NCI-H1436 treated with DMSO at 0.1 percent for 48 hours (cell line): ENCODE measurements around the gene TMEM198.
A peak's percentile ranks its signal among the peaks of the same experiment; 100 is the strongest.

Experiments
- DNase-seq: peaks from one replicate; lab custom pipeline; 2025; lab: John Stamatoyannopoulos, UW

TMEM198 gene, protein sequence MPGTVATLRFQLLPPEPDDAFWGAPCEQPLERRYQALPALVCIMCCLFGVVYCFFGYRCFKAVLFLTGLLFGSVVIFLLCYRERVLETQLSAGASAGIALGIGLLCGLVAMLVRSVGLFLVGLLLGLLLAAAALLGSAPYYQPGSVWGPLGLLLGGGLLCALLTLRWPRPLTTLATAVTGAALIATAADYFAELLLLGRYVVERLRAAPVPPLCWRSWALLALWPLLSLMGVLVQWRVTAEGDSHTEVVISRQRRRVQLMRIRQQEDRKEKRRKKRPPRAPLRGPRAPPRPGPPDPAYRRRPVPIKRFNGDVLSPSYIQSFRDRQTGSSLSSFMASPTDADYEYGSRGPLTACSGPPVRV

DNA sequence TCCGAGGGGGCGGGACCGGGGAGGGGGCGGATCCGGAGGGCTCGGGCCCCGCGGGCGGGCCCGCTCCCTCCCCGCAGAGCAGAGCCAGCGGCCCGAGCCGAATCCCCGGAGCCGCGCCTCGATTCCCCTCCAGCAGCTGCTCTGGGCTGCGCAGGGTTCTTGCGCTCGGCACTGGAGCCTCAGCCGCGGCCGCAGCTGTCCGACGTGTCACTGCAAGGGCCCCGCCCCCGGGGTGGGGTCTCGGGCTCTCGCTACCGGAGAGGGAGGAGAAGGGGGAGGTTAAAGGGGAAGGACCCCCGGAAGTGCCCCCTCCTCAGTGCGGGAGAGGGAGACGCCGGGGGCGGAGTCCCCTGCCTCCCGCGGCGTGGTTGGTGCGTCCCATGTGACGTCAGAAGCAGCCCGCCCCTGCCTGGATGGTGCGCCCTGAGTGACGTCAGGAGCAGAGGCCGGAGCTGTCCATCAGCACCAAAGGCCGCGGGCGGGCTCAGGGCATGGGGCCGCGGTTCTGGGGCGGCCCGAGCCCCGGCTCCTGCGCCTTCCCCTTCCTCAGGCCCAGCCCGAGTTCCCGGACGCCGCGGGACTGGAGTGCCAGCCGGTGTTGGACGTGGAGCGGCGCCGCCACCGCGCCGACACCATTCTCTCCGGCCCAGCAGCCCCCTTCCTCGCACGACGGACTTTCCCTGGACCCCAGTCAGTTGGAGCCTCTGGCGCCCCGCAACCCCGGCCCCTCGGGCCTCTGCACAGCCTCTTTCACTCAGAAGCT is at the start of gene TMEM198, which contains the start of gene CHPF:
TSS of gene TMEM198 (plus strand) at position 433 of the 763 bp plus-strand sequence. CDS start 700 bp downstream, outside the sequence.
TSS of gene CHPF (minus strand) at position 214 of the 763 bp plus-strand sequence. CDS start 271 bp downstream, outside the sequence.
- peak; percentile 93 for DNase-seq

DNA sequence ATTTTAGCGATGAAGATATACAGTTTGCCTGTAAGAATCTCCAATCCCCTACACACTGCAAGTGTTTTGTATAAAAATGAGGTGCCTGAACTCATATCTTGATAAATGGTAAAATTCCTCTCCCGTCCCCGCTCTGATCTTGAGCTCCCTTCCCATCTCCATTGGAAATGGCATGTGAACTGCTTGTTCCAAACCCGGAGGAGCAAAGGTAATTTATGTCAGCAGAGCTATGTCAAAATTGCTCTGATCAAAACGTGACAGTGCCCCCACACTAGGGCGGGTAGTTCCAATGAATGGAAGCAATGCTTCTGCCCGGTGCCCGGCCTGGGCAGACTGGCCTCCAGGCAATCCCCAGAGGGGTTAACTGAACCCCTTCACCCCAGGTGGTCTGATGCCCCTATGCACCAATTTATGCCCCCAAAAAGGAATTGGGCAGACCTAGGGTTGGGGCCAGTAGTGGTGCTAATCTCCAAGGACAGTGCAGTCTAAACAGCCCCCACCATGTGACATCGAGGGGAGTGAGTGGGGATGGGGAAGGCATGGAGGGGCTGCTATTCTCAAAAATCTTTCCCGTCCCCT is 48.8 kb upstream of the TMEM198 start:
- no peak for DNase-seq

DNA sequence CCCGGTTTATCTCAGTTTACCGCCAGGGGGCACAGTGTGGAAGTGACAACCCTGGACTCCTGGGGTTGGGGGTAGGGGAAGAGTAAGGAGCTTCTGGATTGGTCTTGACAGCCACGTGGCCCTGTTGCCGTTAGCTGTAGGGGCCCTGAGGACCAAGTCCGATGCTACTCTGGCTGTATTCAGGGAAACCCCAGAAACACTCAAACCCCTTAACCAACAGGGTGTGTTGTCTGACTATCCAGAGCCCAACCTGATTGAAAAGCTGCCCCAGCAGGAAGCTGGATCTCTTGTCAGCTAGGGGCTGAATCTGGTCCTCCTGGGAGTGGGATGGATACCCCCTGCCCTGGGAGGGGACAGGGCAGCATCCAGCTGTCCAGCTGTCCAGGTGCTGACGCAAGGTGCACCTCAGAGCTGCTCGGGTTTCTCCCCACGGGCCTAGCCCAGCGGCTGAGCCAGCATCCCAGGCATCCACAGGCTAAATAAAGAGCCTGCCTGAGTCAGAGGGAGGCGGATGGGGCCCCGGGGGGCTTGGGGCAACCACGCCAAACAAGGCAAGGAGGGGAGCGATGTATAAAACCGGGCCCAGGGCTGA is 48.2 kb upstream of the TMEM198 start:
- no peak for DNase-seq

DNA sequence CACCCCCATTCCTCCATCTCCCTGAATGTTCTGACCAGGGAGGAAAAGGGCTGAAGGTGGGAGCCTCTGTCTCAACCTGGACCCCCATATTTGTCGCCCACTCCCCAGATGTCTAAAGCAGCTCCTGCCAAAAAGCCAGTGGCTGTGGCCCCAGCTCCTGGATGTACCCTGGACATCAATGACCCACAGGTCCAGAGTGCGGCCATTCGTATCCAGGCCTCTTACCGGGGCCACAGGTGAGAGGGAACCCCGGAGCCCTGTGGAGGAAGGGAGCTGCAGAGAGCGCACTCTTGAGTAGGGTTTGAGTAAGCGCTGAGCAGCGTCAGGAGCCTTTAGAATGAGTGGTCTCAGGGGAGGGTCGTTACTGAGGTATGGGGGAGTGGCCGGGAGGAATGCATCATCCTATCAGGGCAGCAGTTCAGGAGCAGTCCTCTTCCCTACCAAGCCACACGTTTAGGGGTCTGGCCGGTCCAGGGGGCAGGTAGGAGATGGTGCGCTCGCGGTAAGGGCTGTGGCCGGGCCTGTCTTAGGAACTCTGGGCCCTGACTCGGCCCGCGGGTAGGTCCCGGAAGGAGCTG is 47.5 kb upstream of the TMEM198 start:
- DNase-seq: peak; percentile 11

DNA sequence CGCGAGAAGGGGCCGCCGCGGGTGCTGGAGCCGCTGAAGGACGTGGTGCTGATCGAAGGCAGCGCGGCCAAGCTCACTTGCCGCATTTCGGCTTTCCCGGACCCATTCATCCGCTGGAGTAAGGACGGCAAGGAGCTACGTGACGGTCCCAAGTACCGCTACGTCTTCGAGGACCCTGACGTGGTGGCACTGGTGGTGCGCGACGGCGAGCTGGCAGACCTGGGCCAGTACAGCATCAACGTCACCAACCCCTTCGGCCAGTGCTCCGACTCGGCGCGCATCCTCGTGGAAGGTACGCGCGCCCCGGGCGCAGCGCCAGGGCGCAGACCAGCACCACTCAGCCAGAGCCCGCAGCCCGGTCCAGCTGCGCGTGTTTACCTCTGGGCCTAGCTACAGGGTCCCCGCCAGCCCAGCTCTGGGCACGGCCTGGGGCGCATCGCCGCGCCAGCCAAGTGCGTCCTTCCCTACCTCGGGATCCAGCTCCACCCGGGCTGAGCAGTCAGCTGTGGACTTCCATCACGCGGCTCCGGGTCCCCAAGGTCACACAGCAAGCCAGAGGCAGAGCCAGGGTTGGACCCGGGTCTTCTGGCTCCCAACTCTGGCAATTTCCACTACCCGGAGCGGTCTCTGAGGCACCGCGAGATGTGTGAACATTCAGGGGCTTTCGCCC is 46.9 kb upstream of the TMEM198 start:
- no peak for DNase-seq

DNA sequence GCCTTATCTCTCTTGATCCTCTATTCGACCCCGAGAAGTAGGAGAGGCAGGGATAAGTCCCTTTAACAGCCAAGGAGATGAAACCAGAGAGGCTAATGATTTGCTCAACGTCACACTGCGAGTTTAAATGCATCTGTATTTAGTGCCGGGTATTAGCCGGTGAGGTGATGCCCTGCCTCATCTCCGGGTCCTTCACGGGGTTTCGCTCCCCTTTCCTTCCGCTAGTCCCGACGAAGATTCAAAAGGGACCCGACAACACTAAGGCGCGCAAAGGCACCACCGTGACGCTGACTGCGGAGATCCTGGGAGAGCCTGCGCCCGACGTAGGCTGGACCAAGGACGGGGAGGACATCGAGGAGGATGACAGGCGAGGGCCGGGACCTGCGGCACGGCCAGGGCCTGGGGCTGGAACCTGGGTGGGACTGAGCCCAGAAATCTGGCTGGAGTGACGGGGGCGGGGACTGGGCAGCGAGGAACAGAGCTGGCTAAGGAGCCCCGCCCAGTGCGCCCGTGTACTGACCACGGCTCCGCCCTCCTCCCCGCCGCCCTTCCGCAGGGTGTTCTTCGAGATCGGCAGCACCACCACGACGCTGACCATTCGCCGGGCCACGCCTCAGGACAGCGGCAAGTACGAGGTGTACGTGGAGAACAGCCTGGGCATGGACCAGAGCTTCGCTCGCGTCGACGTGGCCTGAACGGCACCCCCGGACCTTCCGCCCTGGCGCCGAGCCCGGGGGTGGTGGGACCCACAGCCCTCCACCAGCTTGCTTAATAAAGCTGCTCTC is 46.1 kb upstream of the TMEM198 start:
- no peak for DNase-seq

DNA sequence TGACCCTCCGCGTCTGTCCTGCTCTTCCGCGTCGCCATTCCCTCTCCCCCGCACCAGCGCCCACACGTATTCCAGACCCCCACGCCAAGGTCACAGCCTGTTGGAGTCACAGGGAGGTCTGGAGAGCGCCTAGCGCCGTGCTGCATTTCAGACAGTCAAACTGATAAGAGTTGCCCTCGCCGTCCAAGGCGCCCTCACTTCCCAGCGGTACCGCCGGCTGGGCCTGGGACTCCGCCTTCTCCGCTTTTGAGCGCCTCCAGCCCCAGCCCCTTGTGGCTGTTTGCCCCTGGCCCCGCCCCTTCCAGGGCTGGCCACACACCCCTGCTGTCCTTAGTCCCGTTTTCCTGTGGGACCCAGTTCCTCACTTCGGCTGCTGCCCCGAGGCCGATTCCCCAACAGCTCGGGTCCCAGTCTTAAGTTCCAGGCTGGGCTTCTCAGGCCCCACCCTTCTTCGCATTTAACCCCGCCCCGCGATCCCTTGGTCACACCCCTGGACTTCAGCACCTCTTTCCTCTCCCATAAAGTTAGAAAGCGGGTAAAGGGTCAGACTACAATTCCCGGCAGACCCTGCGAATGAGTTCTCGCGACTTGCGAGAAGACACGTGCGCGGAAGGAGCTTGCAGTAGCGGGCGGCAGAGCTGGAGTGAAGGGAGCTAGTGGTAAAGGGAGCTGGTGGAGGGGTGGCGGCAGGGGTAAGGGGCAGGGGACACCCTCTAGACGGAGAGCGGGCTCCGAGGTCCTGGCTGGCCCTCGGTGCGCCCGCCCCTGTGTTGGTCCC is 45.4 kb upstream of the TMEM198 start, which contains the start of gene GMPPA:
TSS of gene GMPPA (plus strand) at position 612 of the 778 bp plus-strand sequence. CDS start 1,085 bp downstream, outside the sequence.
- DNase-seq: peak; percentile 81

DNA sequence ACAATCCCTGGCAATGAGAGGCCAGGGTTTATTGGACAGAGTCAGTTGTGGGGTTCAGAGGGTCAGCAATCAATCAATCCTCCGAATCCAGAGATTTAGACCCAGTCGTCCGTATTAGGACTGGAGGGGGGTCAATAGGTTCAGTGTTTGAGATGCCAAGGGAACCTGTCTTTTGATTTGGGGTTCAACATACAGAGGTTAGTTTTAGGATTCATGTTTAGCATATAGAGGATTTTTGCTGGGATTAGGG is 44.8 kb upstream of the TMEM198 start:
- DNase-seq: no peak

DNA sequence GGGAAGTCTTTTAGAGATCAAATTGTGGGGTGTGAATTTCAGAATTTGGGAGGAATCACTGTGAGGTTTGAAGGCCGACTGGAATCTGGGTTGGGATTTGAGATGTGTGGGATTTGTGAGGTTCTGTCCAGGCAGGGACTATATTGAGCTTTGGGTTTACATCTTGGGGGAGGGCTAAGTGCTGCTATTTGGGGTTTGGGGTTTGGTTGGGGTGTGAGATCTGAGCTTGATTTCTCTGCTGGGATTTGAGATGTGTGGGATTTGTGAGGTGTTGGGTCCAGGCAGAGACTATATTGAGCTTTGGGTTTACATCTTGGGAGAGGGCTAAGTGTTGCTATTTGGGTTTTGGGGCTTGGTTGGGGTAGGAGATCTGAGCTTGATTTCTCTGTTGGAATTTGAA is 44.3 kb upstream of the TMEM198 start:
- DNase-seq: no peak

DNA sequence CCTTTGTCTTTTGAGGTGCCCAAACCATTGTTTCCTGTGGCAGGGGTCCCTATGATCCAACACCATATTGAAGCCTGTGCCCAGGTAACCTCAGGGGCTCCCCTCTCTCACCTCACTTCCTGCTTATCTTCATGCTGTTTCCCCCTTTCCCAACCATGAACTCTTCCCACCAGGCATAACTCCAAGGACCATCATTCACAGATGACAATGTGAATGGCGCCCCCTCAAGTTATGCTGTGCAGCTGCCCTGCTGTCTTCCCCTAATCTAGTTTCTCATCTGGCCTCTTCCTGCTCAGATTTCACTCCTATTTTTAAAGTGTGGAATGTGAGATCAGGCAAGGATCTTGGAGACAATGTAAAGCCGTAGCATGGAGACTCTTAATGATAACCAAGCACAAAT is 43.7 kb upstream of the TMEM198 start:
- DNase-seq: no peak

DNA sequence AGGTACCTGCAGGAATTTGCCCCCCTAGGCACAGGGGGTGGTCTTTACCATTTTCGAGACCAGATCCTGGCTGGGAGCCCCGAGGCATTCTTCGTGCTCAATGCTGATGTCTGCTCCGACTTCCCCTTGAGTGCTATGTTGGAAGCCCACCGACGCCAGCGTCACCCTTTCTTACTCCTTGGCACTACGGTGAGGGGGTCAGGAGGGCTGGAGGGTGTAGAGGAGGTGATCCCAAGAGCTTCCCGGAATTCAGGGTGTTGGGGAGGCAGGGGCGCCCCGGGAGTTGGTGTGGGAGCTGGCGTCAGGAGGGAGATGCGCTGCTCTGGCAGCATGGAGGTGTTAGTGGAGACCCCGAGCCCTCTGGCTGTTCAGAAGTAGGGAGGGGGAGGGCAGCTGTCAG is 42.0 kb upstream of the TMEM198 start:
- no peak for DNase-seq

DNA sequence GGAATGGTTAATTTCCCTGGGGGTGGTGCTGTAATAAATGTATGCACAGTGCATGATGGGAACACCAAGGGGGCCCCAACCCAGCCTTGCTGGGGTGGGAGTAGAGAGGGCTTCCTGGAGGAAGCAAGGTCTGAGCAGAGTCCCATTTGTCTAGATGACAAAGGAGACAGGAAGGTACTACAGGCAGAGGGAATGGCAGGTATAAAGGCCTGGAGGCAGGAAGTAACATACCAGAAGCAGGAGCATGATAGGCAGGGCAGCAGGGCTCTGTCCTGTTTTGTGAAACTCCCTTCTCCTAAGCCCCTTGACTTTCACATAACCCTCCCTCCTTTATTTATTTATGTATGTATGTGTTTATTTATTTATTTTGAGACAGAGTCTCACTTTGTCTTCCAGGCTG is 41.2 kb upstream of the TMEM198 start:
- DNase-seq: no peak

DNA sequence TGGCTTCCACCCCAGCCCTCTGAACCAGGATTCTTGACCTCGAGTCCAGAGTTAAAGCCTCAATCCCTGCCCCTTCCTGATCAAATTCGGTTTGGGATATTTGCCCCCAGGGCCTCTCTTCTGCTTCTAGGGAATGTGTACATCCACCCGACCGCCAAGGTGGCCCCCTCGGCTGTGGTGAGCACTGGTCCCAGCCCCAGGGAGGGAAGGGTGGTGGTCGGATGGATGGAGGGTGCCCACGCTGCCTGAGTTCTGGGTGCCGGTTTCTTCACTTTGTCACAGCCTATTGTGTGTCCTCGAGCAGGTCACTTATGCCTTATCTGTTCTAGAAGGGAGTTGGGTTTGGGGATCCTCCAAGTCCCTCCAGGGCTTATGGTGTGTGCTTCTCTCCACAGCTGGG is 38.2 kb upstream of the TMEM198 start:
- DNase-seq: no peak

DNA sequence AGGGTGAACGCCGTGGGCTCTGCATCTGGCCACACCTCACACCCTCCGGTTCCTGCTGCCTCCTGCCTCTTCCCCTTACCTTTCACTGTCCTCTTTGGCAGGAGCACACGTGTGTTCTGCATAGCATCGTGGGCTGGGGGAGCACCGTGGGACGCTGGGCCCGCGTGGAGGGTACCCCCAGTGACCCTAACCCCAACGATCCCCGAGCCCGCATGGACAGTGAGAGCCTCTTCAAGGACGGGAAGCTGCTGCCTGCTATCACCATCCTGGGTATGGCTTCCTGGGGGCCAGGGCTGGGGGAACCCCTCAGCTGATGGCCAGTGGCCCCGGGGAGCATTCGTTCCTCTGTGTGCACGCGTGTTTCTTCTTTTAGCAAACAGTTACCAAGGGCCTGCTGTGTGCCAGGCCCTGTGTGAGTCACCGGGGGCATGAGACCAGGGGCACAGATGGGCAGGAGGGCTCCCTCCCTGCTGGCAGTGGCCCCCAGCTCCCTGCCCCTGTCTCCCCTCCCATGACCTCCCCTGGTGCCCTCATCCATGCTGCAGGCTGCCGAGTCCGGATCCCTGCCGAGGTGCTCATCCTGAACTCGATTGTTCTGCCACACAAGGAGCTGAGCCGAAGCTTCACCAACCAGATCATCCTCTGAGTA is 37.6 kb upstream of the TMEM198 start:
- no peak for DNase-seq

DNA sequence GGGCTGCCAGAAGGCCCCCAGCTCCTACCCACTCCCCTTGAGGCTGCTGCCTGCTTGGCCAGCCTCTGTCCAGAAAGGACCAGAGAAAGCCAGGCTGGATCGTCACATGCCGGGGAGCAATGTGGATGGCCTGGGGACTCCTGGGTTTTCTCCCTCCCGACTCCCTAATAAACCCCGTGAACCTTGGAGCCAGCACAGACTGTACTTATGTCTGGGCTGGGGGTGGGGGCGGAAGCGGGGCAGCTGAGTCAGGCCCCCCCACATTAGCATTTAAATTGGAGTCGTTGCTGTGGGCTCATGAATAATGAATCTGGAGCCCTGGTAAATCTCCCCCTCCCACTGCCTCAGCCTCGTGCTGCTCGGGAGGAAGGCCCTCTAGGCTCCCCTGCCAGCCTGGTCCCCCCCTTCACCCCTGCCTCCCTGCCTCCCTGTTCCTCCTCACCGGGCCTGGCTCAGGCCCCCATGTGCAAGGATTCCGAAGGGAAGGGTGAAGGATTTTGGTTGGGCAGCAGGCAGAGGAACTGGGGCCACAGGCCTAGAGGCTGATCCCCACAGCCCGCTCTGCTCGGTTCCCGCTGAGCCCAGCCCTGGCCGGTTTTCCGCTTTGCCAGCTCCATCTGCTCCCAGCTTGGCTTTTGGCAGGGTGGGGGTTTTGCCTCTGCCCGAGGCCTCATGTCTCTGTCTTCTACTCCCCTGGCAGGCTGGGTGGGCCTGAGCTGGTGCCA is 36.9 kb upstream of the TMEM198 start:
- DNase-seq: no peak

DNA sequence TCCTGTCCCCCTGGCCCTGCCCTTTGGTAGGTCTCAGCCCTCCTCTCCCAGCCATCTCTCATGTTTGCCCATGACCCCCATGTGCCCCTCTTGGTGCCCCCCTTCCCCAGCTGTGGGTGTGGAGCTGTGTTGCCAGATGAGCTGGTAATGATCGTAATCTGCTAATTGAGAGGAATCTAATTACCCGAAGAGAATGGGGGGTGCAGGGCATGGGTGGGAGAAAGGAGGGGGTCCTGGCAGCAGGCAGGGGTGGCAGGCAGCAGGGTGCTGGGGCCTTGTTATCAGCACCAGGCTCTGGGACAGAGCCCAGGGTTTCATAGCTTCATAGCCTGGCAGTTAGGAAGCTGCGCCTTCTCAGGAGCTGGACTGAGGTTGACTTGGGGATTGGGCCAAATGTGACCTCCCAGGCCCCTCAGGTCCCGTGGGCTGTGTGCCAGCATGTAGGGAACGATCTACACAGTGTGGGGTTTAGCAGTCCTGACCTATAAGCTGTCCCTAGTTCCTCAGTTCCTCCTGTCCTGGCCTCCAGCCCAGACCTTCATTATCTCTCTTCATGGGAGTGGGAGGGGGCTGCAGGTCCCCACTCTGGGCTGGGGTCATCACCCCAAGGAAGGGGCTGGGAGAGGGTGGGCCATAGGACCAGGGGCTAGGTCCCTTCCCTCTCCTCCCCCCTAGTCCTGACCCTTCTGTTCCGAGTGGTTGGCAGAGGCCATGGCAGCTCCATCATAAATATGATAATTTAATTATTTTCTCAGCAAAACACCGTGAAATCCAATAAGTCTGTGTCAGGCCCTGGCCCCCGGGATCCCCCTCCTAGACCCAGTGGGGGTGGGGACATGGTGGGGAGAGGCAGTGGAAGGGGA is 36.0 kb upstream of the TMEM198 start:
- no peak for DNase-seq

DNA sequence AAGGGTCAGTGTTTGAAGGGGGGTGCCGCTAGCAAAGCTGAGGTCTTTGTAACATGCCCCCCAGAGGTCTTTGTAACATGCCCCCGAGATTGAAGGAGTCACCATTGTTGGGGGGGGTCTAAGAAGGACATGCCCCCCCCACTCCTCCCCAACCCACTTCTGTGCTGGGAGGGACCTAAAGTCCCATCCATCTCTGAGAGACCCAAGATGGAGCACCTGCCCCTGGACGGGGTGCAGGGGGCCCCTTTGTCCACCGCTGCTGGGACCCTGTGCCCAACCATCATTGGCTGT is 35.4 kb upstream of the TMEM198 start:
- DNase-seq: no peak
